DMS 273 (cell line): ENCODE data around the gene NF2.
A peak's percentile ranks its signal among the peaks of the same experiment; 100 is the strongest.

Experiments used
- DNase-seq: peaks from one replicate; lab custom pipeline; 2025; ENCODE audit not compliant: unreplicated experiment; lab: John Stamatoyannopoulos, UW

NF2 gene

DNA sequence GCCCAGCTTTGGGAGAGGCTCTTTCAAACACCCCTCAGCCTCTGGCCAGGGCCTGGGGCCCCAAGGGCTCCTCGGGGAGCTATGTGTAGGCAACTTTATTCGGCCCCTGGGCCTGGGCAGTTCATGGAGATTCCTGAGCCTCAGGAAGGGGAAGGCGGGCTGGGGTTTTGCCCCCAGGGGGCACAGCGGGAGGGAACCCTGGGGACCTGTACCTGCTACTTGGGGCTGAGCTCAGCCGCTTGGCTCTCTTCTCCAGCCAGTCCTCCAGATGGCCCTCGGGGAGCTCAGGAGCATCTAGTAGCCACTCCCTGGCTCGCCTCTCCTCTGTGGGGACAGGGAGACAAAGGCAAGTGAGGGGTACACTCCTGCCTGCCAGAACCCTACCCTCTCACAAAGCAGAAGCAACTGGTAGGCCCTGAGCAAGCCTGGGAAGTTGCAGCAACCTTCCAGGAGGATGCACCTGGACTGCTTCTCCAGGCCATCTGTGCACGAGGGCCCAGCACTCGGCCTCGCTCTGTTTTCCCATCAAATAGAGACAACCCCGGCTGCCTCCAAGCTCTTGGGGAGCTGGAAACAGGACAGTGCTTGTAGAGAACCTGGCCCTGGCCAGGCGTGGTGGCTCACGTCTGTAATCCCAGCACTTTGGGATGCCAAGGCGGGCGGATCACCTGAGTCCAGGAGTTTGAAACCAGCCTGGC is 134.8 kb downstream of the NF2 start:
- no peak for DNase-seq

DNA sequence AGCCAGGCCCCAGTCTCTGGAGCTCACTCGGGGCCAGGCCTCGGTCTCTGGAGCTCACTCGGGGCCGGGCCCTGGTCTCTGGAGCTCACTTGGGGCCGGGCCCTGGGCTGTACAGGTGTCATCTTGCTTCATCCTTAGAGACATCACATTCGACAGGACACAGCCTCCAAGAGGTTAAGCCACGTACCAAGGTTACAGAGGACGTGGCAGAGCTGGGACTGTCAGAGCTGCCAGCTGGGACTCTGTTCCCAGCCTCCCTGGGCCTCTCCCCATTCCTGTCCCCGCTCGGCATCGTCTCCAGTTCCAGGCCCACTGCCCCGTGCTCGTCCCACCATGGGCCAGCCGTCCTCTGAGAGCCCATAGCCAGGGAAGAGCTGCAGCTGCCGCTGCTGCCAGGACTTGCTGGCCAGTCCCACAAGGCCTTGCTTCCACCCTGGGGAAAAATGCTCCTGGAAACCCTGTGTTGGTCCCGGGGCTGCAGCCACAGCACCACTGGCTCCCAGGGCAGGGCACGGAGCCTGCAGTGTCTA is 136.0 kb downstream of the NF2 start:
- no peak for DNase-seq

DNA sequence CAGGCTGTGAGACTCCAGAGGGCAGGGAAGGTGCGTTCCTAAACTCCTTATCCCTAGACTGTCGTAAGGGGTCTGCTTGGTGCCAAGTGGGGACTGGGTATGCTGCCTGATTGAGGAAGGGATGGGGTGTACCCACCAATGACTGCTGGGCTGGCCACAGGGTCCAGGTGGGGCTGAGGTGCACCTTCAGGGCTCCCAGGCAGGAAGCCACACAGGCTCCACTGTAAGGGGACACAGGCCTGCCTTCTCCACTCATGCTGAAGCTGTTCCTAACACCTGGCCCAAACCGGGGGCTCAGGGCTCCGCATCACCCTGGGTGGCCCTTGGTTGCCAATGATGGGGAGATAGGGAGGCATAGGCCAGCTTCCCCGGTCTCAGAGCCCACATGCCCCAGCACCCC is 136.8 kb downstream of the NF2 start:
- no peak for DNase-seq

DNA sequence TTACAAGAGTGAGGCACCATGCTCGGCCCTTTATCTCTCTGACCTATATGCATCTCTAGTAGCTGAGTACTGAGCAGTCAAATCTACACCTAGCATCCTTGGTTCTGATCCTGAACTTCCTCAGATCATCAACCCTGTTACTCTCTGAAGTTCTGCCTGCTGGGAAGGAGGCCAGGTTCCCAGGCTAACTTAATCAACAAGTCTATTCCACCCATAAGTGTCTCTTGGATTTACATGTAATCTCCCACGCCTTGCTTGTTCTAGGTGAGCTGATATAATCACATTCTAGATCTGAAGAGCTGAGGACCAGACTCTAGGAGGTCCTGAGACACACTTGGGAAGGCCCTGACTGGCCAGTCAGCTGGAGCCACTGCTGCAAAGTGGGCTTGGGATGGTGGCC is 138.5 kb downstream of the NF2 start:
- no peak for DNase-seq

DNA sequence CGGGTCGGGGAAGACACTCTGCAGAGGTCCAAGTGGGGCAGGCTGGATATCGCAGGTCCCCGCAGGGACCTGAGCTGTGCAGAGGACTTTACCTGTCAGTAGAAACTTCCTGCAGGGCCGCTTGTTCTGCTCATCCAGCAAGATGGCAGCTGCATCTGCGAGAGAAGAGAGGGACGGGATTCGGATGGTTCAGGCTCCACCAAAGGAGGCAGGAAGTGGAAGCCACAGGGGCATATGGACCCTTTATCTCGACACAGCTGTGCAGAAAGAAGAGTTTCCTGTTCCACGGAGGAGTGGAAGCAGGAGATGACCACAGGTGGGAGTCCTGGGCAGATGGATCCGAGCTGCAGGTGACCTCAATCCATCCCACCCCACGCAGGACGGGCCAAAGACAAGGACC is 138.9 kb downstream of the NF2 start:
- DNase-seq, result no peak

DNA sequence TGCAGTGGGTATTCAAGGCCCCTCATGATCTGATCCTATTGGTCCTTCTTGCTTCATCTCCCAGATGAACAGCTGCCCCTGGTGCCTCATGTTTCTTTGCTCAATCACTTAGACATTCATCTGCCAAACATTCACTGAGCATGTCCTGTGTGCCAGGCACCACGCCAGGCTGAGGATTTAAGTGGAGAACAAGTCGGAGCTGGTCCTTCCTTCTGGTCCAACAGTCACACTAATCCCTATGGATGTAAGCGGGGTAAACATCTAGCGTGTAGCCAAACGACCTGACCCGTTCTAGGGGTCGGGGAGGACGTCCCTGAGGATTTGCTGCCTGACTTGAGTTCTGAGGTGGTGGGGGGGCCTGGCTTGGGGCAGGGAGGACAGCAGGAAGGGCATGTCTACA is 141.5 kb downstream of the NF2 start:
- peak; percentile 97 for DNase-seq

DNA sequence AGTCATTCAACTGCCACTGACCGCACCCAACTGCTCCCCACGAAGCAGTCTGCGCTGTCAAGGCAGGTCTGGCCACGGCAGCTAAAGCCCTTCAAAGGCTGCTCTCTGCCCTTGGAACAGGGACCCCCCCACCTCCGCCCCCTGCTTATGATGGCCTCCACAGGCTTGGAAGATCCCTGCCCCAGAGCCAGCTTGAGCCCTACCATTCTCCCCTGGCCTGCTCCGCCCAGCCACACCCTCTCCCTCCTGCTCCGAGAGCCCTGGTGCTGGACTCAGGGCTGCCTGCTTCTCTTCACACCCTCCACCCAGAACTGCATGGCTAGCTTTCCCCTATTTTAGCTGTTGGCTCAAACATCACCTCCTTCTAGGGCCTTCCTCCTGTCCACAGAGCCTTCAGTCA is 144.4 kb downstream of the NF2 start:
- no peak for DNase-seq
